ENCODE results near the gene CCL28. TPM values are rescaled to one million over a fixed set of nuclear protein-coding genes. Genes with fewer than 3 reads are reported as not detected.

CCL28 gene
- total and polyA plus RNA-seq, 9 of the 15 experiments (the other 6 are each of a cell fraction or from before 2014, with no cell fraction given), result not detected

GRCh38 chr5:43363445-43364152 lies 48.6 kb downstream of the CCL28 start (continued):
- TF ChIP-seq ZNF41 (CRISPR knock-in tag; conservative IDR thresholded peaks at IDR 0.05) (no peak), ZNF77 (CRISPR knock-in tag; IDR thresholded peaks at IDR 0.05) (no peak), SAFB (IDR thresholded peaks at IDR 0.05; ENCODE audit: borderline replicate concordance, low read depth, low read length) (no peak), RNF2 (IDR thresholded peaks at IDR 0.05) (no peak)

GRCh38 chr5:43362725-43363435 lies 49.3 kb downstream of the CCL28 start:
- Histone ChIP-seq H3K79me2 (ENCODE audit: control insufficient read depth, insufficient read depth, low read length) (no peaks in the 10 kb centered on the region), H3K4me3 (no peak overlapping the region), H3K36me3 (ENCODE audit: control insufficient read depth, insufficient read depth, low read length) (no peaks in the 10 kb centered on the region), H4K20me1 (replicated peaks; ENCODE audit: control insufficient read depth, insufficient read depth, low read length) (no peaks in the 10 kb centered on the region), H3K9ac (ENCODE audit: insufficient read depth in 1 of 2, low read depth in 2 of 2, low read length in 2 of 2) (no peak overlapping the region), H3K27me3 (ENCODE audit: control insufficient read depth in 2 of 2, insufficient read depth in 2 of 2, low read length in 2 of 2) (no peaks in the 10 kb centered on the region), H3K4me1 (replicated peaks in 1 of 2; ENCODE audit: control insufficient read depth in 2 of 2, insufficient read depth in 2 of 2, low read length in 2 of 2) (peaks cover 0 to 10% of the 10 kb centered on the region in 2 experiments; a peak in 2 of 5 replicates), H3K9me1 (ENCODE audit: control insufficient read depth, insufficient read depth, low read length) (no peaks in the 10 kb centered on the region), H3K4me2 (ENCODE audit: insufficient read depth, low read length) (no peak overlapping the region), H3K27ac (ENCODE audit: extremely low read depth, low read depth, low read length) (no peak overlapping the region), H3K9me3 (replicated peaks; ENCODE audit: control insufficient read depth, insufficient read depth, low read depth, low read length) (peaks cover 8% of the 10 kb centered on the region), H2AFZ (ENCODE audit: low read depth, low read length) (no peak overlapping the region)
- POLR2A ChIA-PET, result no interaction called here
- no TSS peak for BruUV-seq (replicated peaks)
- no peak for DNase-seq (ENCODE audit: extremely low read depth in 1 of 4, low spot score in 3 of 4)
- FAIRE-seq, result no peak
- TF ChIP-seq RFX1 (IDR thresholded peaks at IDR 0.05), result peak; percentile 20; the same call in 1 of the 2 replicates
- no peak for TF ChIP-seq TOE1 (IDR thresholded peaks at IDR 0.05; ENCODE audit: borderline replicate concordance)
- no peak for TF ChIP-seq TOE1 (CRISPR knock-in tag; IDR thresholded peaks at IDR 0.05; ENCODE audit: borderline replicate concordance, low read depth)
- CTCF ChIA-PET (ENCODE audit: low intra/inter-chr PET ratio), result no interaction called here
- no peak for ATAC-seq
- in situ Hi-C loops (cut with MboI) (no loop called here), intact Hi-C loops (cut with micrococcal nuclease) (no loop called here)
- WGBS (ENCODE audit: insufficient coverage, low coverage, missing lambda C conversion rate), result 3% methylated on average over 3 of the region's 3 CpGs
